NCI-H1694 (cell line): ENCODE results near the gene H1-8.

Source experiments
- DNase-seq: peaks from one replicate; lab custom pipeline; 2025; lab: John Stamatoyannopoulos, UW

The H1-8 gene

DNA sequence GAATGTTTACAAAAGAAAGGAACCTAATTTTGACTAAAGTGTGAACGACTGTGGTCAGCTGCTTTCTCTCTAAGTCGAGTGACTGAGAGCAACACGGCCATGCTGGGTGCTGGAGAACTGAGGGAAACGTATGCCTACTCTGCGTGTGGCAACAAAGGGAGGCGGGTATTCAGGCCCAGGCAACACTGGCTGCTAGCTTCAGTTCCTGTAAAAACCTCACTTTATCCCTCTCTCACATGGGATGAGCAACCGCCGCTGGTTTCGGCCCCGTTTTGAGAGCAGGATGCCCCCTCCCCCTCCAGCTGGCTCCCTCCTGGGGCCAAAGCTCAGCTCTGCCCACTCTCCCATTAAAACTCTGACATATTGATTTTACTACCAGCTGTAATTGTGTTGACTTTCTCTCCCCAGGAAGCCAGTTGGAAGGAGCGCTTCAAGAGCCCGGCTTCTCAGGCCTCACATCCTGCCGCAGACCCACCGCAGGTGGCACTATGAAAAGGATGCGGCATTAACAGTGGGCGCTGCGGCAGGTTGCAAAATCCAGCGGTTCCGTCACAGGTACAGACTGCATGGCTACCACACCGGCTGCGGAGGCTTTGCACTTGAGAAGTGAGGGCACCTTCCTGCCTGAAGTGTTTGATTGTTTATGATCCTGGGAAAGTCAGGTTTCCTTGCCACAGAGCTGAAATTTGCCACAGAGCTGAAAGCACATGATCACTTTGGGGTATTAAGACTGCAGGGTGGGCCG is 50.8 kb downstream of the H1-8 start:
- DNase-seq, result no peak

GRCh38 chr3:129594409-129594808 is 51.4 kb downstream of the H1-8 start:
- DNase-seq, result no peak

DNA sequence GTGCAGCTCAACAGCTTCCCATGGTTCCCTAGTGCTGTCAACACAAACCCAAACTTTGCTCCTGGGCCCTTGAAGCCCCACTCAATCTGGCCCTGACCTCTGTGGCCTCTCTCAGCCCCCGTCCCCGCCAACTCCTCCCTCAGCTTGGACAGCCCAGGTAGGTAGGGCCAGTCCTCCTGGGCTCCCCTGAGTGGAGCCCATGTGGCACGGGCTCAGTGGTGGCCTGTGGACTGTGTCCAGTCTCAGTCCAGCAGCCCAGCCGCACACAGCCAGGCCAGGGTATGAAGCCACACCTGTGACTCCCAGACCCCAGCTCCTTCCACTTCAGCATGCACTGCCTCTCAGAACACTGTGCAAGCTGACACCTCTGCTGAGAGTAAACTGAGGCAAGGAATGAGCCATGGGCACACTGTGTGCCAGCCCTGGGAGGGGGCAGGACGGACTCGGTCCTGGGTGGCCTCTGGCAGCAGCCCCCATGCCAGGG is 52.0 kb downstream of the H1-8 start:
- no peak for DNase-seq

DNA sequence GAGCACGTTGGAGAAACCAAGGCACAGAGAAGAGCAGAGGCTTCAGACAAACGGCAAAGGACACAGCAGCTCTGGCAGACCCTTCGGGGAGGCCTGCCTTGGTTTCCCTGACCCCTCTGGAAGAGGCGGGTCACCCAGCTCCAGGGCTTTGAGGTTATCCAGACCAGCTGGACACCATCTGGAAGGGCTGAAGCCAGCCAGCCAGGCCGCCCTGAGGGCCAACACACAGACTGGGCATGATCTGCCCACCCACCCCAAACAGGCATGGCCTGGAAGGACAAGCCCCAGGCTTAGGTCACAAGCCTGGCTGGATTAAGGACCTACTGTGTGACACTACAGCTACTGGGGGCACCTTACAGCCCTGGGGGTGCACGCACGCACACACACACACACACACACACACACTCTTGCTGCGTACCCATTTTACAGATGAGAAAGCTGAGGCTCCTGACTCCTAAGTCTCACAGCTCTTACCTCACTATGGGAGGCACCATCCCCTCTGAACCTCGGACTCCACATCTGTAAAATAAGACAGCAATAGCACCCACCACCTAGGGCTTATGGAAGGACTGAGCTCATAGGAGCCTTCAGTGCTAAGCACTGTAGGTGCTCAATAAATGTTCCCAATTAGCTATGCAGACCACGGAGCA is 52.7 kb downstream of the H1-8 start:
- no peak for DNase-seq

DNA sequence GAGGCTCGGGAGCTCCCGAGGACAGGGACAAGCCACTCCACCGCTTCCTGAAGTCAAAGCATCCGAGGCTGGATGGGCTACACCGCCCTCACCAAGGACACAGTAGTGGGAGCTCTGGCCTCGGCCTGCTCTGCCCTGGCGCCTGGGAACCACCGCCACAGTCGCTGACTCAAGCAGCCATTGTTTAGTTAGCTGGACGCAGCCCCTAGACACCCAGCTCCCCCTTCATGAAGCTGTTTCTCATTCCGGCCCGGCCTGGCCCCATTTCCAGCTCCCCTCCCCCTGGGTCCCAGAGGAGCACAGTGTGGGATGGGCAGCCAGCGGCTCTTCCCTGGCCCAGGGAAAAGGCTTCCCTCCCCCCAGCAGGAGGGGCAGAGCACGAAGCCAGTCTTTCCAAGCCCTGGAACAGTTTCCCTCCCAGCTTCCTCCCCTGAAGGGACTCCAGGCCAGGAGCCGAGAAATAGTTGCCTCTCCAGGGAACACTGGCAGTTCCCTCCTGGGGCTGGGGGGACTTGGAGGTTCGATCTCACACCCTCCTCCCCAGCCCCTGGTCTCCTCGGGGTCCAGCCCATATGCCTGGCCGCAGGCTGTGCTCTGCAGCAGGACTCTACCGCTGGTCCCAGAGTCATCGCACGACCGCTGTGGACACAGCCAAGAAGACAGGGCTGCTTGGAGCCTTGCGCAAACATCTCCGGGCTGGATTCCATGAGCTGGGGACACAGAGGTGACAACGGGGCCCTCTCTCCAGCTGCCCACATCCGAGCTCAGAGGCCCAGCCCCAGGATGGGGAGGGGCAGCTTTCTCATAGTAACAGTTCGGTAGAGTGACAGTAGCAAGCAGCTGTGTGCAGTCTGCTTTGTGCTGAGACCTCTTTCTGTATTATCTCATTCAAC is 53.5 kb downstream of the H1-8 start:
- DNase-seq, result no peak

DNA sequence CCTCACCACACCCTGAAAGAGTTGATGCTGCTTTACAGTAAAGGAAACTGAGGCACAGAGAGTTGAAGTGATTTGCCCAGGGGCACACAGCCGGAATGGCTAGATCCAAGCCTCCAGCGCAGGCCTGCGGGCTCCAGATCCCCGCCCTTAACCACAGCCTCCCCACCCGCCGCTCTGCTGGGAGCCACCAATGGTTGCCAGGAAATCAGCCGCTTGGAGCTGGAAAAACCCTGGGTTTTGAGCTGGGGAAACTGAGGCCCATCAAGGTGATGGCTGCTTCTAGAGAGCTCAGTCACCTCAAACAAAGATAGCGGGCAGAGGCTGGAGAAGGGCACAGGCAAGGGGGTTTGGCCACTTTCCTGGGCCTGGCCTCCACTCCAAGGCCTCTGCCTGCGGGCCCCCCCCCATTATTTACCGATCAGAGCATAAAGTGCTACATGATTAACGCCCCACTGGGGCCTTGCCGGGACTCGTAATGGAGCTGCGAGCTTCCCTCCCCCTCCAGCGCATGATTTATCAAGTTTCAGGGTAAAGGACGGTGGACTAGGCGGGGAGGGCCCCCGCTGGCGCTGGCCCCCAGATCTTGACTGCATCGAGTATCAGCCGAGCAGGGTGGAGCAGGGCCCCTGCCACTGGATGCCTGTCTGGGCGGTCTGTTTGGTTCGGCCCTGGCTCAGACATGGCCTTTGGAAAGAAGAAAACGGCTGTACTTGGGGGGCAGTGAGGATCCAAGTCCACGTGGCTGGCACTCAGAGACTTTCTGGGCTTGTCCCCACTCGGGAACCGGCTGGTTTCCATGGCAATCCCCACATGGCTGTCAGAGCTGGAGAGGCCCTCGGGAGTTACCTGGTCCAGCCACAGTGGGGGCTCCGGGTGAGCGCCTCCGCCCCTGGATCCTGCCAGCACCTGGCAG is 54.4 kb downstream of the H1-8 start:
- no peak for DNase-seq

- DNase-seq, result no peak
Observed at GRCh38 chr3:129598000-129598381, 55.0 kb downstream of the H1-8 start.

DNA sequence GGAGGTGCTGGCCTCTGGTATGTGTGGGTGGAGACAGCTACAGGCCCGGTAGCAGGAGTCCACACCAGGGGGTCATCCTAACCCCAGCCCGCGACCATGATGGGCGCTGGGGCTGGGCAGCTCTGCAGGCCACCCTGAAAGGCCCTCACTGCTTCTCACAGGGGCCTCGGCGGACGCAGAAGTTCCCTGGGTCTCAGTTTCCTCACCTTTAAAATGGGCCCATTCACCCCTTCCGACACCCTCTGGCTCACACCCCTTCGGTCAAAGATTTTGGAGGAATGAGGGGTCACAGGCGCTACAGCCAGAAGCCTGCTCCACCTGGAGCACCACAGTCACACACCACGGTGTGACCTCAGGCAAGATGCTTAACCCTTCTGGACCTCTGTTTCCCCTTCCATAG is 55.5 kb downstream of the H1-8 start:
- no peak for DNase-seq

GRCh38 chr3:129599073-129599472 is 56.1 kb downstream of the H1-8 start:
- DNase-seq, result no peak

- no peak for DNase-seq
Observed at GRCh38 chr3:129599607-129600006, 56.6 kb downstream of the H1-8 start.

GRCh38 chr3:129600348-129600747 is 57.4 kb downstream of the H1-8 start:
- DNase-seq, result no peak
